ENCODE measurements around the gene SPATA12. TPM values are rescaled to one million over a fixed set of nuclear protein-coding genes. Genes with fewer than 3 reads are reported as not detected.

The SPATA12 gene
- not detected for total RNA-seq
- long read RNA-seq = 0 reads

GRCh38 chr3:57060089-57060821, at the start of gene SPATA12:
Gene SPATA12, plus strand, starts transcription at chr3:57060664. Its CDS starts 13,031 bp downstream, at chr3:57073695.
- intact Hi-C loops (cut with DNase I) = no loop called here
- peak; percentile 81 for DNase-seq
- peak; percentile 45 to 97 for ATAC-seq

- ATAC-seq = no peak
- no peak for DNase-seq
- intact Hi-C loops (cut with DNase I) = no loop called here
Observed at GRCh38 chr3:57011022-57011421, 49.4 kb upstream of the SPATA12 start.

- ATAC-seq (no peak), DNase-seq (no peak)
- intact Hi-C loops (cut with DNase I) = no loop called here
Observed at GRCh38 chr3:57012847-57013246, 47.6 kb upstream of the SPATA12 start.

GRCh38 chr3:57015350-57015729, 45.1 kb upstream of the SPATA12 start:
- intact Hi-C loops (cut with DNase I) = no loop called here
- DNase-seq (no peak), ATAC-seq (no peak)

GRCh38 chr3:57015912-57016311, 44.6 kb upstream of the SPATA12 start:
- ATAC-seq = no peak
- DNase-seq = no peak
- intact Hi-C loops (cut with DNase I) = no loop called here

GRCh38 chr3:57017459-57017845, 43.0 kb upstream of the SPATA12 start:
- peak; percentile 28 to 74 for ATAC-seq
- intact Hi-C loops (cut with DNase I) = no loop called here
- DNase-seq = peak; percentile 57

- ATAC-seq (no peak), DNase-seq (no peak)
- intact Hi-C loops (cut with DNase I) = no loop called here
Observed at GRCh38 chr3:57018246-57018645, 42.2 kb upstream of the SPATA12 start.

- intact Hi-C loops (cut with DNase I) = no loop called here
- ATAC-seq (no peak), DNase-seq (no peak)
Observed at GRCh38 chr3:57019057-57019456, 41.4 kb upstream of the SPATA12 start.

- ATAC-seq (no peak), DNase-seq (no peak)
- intact Hi-C loops (cut with DNase I) = no loop called here
Observed at GRCh38 chr3:57025237-57025636, 35.2 kb upstream of the SPATA12 start.

GRCh38 chr3:57026944-57027343, 33.5 kb upstream of the SPATA12 start:
- DNase-seq = no peak
- ATAC-seq = no peak
- intact Hi-C loops (cut with DNase I) = no loop called here

- ATAC-seq = no peak
- no peak for DNase-seq
- intact Hi-C loops (cut with DNase I) = no loop called here
Observed at GRCh38 chr3:57029383-57029782, 31.1 kb upstream of the SPATA12 start.

GRCh38 chr3:57029924-57030323, 30.5 kb upstream of the SPATA12 start:
- no peak for DNase-seq
- intact Hi-C loops (cut with DNase I) = no loop called here
- no peak for ATAC-seq

GRCh38 chr3:57030721-57031120, 29.7 kb upstream of the SPATA12 start:
- ATAC-seq (no peak), DNase-seq (no peak)
- intact Hi-C loops (cut with DNase I) = no loop called here

GRCh38 chr3:57031631-57032541, 28.6 kb upstream of the SPATA12 start:
- no peak for DNase-seq

GRCh38 chr3:57036952-57037351, 23.5 kb upstream of the SPATA12 start:
- DNase-seq (no peak), ATAC-seq (peak; percentile 15 to 54)
- intact Hi-C loops (cut with DNase I) = no loop called here

More at GRCh38 chr3:57031631-57032541, 28.6 kb upstream of the SPATA12 start:
- intact Hi-C loops (cut with DNase I) = no loop called here
- ATAC-seq = no peak

- ATAC-seq = no peak
Observed at GRCh38 chr3:57038466-57039164, 21.8 kb upstream of the SPATA12 start.

GRCh38 chr3:57041674-57042073, 18.8 kb upstream of the SPATA12 start:
- DNase-seq = no peak
- ATAC-seq = peak; percentile 60 to 80
- intact Hi-C loops (cut with DNase I) = no loop called here

More at GRCh38 chr3:57038466-57039164, 21.8 kb upstream of the SPATA12 start:
- intact Hi-C loops (cut with DNase I) = no loop called here
- DNase-seq = no peak

- intact Hi-C loops (cut with DNase I) = no loop called here
- ATAC-seq (no peak), DNase-seq (no peak)
Observed at GRCh38 chr3:57043518-57043917, 16.9 kb upstream of the SPATA12 start.

GRCh38 chr3:57046101-57046765, 14.2 kb upstream of the SPATA12 start:
- ATAC-seq (no peak), DNase-seq (no peak)
- intact Hi-C loops (cut with DNase I) = no loop called here
